Heart left ventricle (tissue), 16 donors: ENCODE results near the gene SLC15A3. TPM values are rescaled to one million over a fixed set of nuclear protein-coding genes. Genes with fewer than 3 reads are reported as not detected.

Source experiments
- ATAC-seq, 4 donors: fragments of 200-7000 bp; cut with Tn5 transposase; one replicate each; pipeline ENCODE4 v1.9.1; 2020 to 2022; ENCODE audit warnings: moderate library complexity in 4 of 4, mild to moderate bottlenecking in 3 of 4, moderate number of reproducible peaks in 1 of 4
- DNase-seq, 5 donors: peaks; one replicate each; pipeline ENCODE4 v3.0.0-alpha.2; 2020
- H3K27ac ChIP-seq, 12 donors: fragments of 200-600 bp; sonication (generic) in 4 of 12; one replicate each; pipeline versions ENCODE4 v1.5.0 to v1.8.0; 2016 to 2022; ENCODE audit warnings: mild to moderate bottlenecking in 2 of 12
- H3K27me3 ChIP-seq, 9 donors: fragments of 200-600 bp; sonication (generic) in 2 of 9; one replicate each; pipeline versions ENCODE4 v1.5.1 to v1.8.0; 2016 to 2022; ENCODE audit warnings: mild to moderate bottlenecking in 3 of 9
- H3K36me3 ChIP-seq, 9 donors: fragments of 200-600 bp; sonication (generic) in 2 of 9; one replicate each; pipeline versions ENCODE4 v1.5.0 to v1.8.0; 2018 to 2022; ENCODE audit warnings: mild to moderate bottlenecking in 2 of 9
- H3K4me1 ChIP-seq, 12 donors: fragments of 200-600 bp; sonication (generic) in 4 of 12; one replicate each; pipeline versions ENCODE4 v1.5.0 to v1.8.0; 2016 to 2022; ENCODE audit warnings: mild to moderate bottlenecking in 3 of 12
- H3K4me3 ChIP-seq, 12 donors: fragments of 200-600 bp; sonication (generic) in 4 of 12; one replicate each; pipeline versions ENCODE4 v1.5.0 to v1.8.0; 2017 to 2022; ENCODE audit warnings: mild to moderate bottlenecking in 9 of 12, moderate library complexity in 4 of 12
- H3K9me3 ChIP-seq, 12 donors: fragments of 200-600 bp; sonication (generic) in 4 of 12; one replicate each; pipeline versions ENCODE4 v1.5.0 to v1.8.0; 2016 to 2022; ENCODE audit warnings: mild to moderate bottlenecking in 1 of 12
- CTCF ChIP-seq, 12 donors: fragments of 200-600 bp; sonication (generic) in 4 of 12; IDR thresholded peaks; one replicate each; pipeline versions ENCODE4 v1.5.0 to v1.8.0; 2018 to 2022; ENCODE audit warnings: antibody characterized with exemption in 12 of 12, mild to moderate bottlenecking in 5 of 12
- POLR2A ChIP-seq, 2 donors: fragments of 450-650 bp; IDR thresholded peaks; one replicate each; pipeline ENCODE4 v1.6.1; 2017; ENCODE audit warnings: antibody characterized with exemption in 2 of 2, mild to moderate bottlenecking in 2 of 2, moderate library complexity in 2 of 2
- WGBS, 4 donors: extraction: QIAGEN DNeasy Blood & Tissue Kit in 2 of 4; methylation state at CpG; one replicate each; pipeline versions ENCODE4 v1.1.5 to v1.1.7; 2013 to 2018; 5-methylcytosine and 5-hydroxymethylcytosine counted together
- intact Hi-C, 10 donors: fragments of 100-400 bp; cut with DNase I; formaldehyde crosslinking; loops; one replicate each; pipeline versions ENCODE4 v1.11.1 to v1.14.2; 2022
- polyA plus RNA-seq, 2 donors: library from polyadenylated mRNA; stranded (reverse); fragments of 200-250 nt; gene quantifications; one replicate each; pipeline ENCODE4 v1.2.3, GENCODE V29; 2013
- total RNA-seq, 9 donors: library from RNA; depleted of rRNA in 2 of 9; stranded (reverse); fragments of >200 nt in 2 of 9; fragmentation: NEBNext Ultra II Directional in 3 of 9; extraction: Animal tissue kit (Norgen Biotek cat#: 25700) in 3 of 9; gene quantifications; one replicate each; pipeline versions ENCODE4 v1.1.0 to v1.2.4, GENCODE V29; 2016 to 2023
- donor health status: ischemic (EF 13 %, LVEDD 7.1; RV severe dilation, severe dysfunction).
- donor health status: healthy with polysubstance abuse.
- donor health status: DM: no; HTN: yes; CAD: no.
- donor health status: DM: no; HTN: no; CAD: no.
- donor health status: ischemic (EF 25% LVEDD 6.9; RV normal size, moderate dysfunction).
- donor health status: ischemic (EF 25% LVEDD 5.7; RV mildly dilated, moderate dysfunction).
- donor health status: healthy.
- donor health status: DM: yes; HTN: yes; CAD: no.
- donor health status: ischemic (EF 35%, LVEDD 5.7; RV mildly dilated, moderate dysfunction).
- donor health status: nonischemic (EF 11% LVEDD 7.7; RV severe dilation, severe dysfunction).
- donor health status: DM: yes; HTN: yes; CAD: no.
- donor health status: PGD.
- donor health status: ischemic (EF 29% LVEDD 5.4; RV normal size, mild dysfunction).
- donor health status: nonischemic (EF 23%, LVEDD 6.1; RV moderate dilation, normal function).

Gene SLC15A3
- total and polyA plus RNA-seq, 11 donors = 11.9 to 85.1 (median 19.1) TPM

GRCh38 chr11:60985991-60986915, 34.3 kb upstream of the SLC15A3 start:
- ATAC-seq = no peak

DNA sequence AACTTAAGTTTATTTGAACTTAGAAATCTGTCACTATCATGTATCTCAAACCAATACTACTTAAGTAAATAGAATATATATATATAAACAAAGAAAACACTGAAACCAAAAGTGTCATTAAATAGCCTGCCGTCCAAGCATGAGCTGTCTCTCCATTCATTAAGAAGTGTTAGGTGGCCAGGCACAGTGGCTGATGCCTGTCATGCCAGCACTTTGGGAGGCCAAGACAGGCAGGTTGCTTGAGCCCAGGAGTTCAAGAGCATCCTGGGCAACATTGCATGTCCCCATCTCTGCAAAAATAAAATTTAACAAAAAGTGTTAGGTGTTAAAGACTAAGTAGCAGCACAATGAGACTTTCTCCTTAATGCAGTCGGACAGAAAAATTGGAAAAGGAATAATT, 33.5 kb upstream of the SLC15A3 start:
- WGBS, 4 donors = 87 to 96% (median 90%) methylated on average over 2 of the region's 2 CpGs
- intact Hi-C loops = loop anchor here in 1 of 10 donors (5.0 kb wide), 1 partner anchor 72 kb away; no protein-coding TSS in a partner anchor
- no peak for DNase-seq

More at GRCh38 chr11:60985991-60986915, 34.3 kb upstream of the SLC15A3 start:
- peak overlapping the region in 1 of 12 donors; percentile 13 for H3K4me3 ChIP-seq
- DNase-seq = no peak
- intact Hi-C loops = loop anchor here in 1 of 10 donors (5.0 kb wide), 1 partner anchor 71 kb away; no protein-coding TSS in a partner anchor
- peaks cover 0 to 9% (median 0%) of the 10 kb centered on the region in 12 donors for H3K4me1 ChIP-seq
- WGBS, 4 donors = 80 to 85% (median 83%) methylated on average over 17 of the region's 17 CpGs
- no peaks in the 10 kb centered on the region for H3K9me3 ChIP-seq
- TF ChIP-seq CTCF (IDR thresholded peaks at IDR 0.05) (no peak), POLR2A (IDR thresholded peaks at IDR 0.05) (no peak)
- no peaks in the 10 kb centered on the region for H3K36me3 ChIP-seq
- peaks cover 0 to 12% (median 0%) of the 10 kb centered on the region in 9 donors for H3K27me3 ChIP-seq
- peak overlapping the region in 1 of 12 donors; percentile 54 for H3K27ac ChIP-seq

GRCh38 chr11:60984636-60985035, 32.7 kb upstream of the SLC15A3 start:
- intact Hi-C loops = loop anchor here in 1 of 10 donors (5.0 kb wide), 1 partner anchor 73 kb away; no protein-coding TSS in a partner anchor
- H3K4me3 ChIP-seq = no peak overlapping the region
- H3K27ac ChIP-seq = peak overlapping the region in 1 of 12 donors; percentile 46
- no peaks in the 10 kb centered on the region for H3K9me3 ChIP-seq
- DNase-seq (no peak), ATAC-seq (no peak)
- H3K4me1 ChIP-seq = peaks cover 0 to 9% (median 0%) of the 10 kb centered on the region in 12 donors
- H3K36me3 ChIP-seq = no peaks in the 10 kb centered on the region
- WGBS, 4 donors = 44 to 54% (median 51%) methylated on average over 4 of the region's 4 CpGs
- H3K27me3 ChIP-seq = peaks cover 0 to 10% (median 0%) of the 10 kb centered on the region in 9 donors
- TF ChIP-seq CTCF (IDR thresholded peaks at IDR 0.05) (no peak), POLR2A (IDR thresholded peaks at IDR 0.05) (no peak)

More for the DNA sequence above, 33.5 kb upstream of the SLC15A3 start:
- peaks cover 0 to 9% (median 0%) of the 10 kb centered on the region in 12 donors for H3K4me1 ChIP-seq
- H3K4me3 ChIP-seq = no peak overlapping the region
- H3K36me3 ChIP-seq = no peaks in the 10 kb centered on the region
- TF ChIP-seq CTCF (IDR thresholded peaks at IDR 0.05) (no peak), POLR2A (IDR thresholded peaks at IDR 0.05) (no peak)
- ATAC-seq = no peak
- H3K9me3 ChIP-seq = no peaks in the 10 kb centered on the region
- peak overlapping the region in 1 of 12 donors; percentile 54 for H3K27ac ChIP-seq
- peaks cover 0 to 10% (median 0%) of the 10 kb centered on the region in 9 donors for H3K27me3 ChIP-seq

DNA sequence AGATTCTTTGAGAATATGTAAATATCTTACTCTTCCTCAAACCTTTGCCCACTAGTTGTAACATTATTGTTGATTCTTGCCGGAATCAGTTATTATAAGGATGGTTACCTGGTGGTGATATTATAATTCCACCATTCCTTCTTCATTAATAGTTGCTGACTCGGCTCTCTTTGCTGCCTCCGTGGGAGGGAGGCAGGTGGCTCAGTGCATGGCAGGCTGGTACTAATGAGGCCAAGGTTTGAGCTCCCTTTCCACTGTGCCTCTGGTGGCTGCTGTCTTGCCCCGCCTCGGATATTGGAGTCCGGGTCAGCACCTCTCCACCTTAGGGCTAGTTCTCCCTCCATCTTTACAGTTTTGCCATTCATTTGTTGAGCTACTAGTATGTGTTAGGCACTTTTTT, 32.2 kb upstream of the SLC15A3 start:
- ATAC-seq (no peak), DNase-seq (no peak)
- 65 to 86% (median 77%) methylated on average over 6 of the region's 6 CpGs for WGBS, 4 donors
- H3K36me3 ChIP-seq = no peaks in the 10 kb centered on the region
- TF ChIP-seq CTCF (IDR thresholded peaks at IDR 0.05) (no peak), POLR2A (IDR thresholded peaks at IDR 0.05) (no peak)
- no peaks in the 10 kb centered on the region for H3K9me3 ChIP-seq
- H3K4me1 ChIP-seq = peaks cover 0 to 8% (median 0%) of the 10 kb centered on the region in 12 donors
- peak overlapping the region in 1 of 12 donors; percentile 46 for H3K27ac ChIP-seq
- no peak overlapping the region for H3K4me3 ChIP-seq
- peaks cover 0 to 10% (median 0%) of the 10 kb centered on the region in 9 donors for H3K27me3 ChIP-seq
- intact Hi-C loops = no loop called here
